ENCODE data around the gene DCAF15. TPM values are rescaled to one million over a fixed set of nuclear protein-coding genes. Genes with fewer than 3 reads are reported as not detected.

Gene DCAF15
- total RNA-seq, 2 donors from 2014 or later: 7.0 to 20.4 TPM

- H3K4me3 ChIP-seq: peak overlapping the region; percentile 40 to 66
- H3K36me3 ChIP-seq (replicated peaks in 1 of 2; ENCODE audit: insufficient read depth in 1 of 2, low read depth in 2 of 2): no peaks in the 10 kb centered on the region
- H3K4me1 ChIP-seq: peaks cover 37% of the 10 kb centered on the region
- peak in 3 of 7 experiments; percentile 14 to 19 (median 19) for TF ChIP-seq CTCF (IDR thresholded peaks at IDR 0.05)
- peak; percentile 30 to 84 (median 79) for TF ChIP-seq POLR2A (IDR thresholded peaks at IDR 0.05)
- ATAC-seq (peak; percentile 45), DNase-seq (peak in 2 of 4 donors; percentile 87 to 88)
- no peaks in the 10 kb centered on the region for H3K9me3 ChIP-seq
- intact Hi-C loops (cut with DNase I): no loop called here
- WGBS, 2 donors: 4 to 6% methylated on average over 20 to 44 of the region's 56 CpGs
- H3K27me3 ChIP-seq: no peaks in the 10 kb centered on the region
- H3K27ac ChIP-seq: peak overlapping the region; percentile 95 to 100 (median 100)
These were observed 54.7 kb downstream of the DCAF15 start for GRCh38 chr19:14006766-14007562.

Other genes starting within 250 kb of the DCAF15 start
- 10 to 100 TPM; 69.0 to 82.7 TPM for gene MRI1, start 188.0 kb upstream of the DCAF15 start, total RNA-seq
- 100 to 1,000 TPM in 1 of 2 donors, 10 to 100 TPM in 1; 47.7 to 103 TPM for gene C19orf53, start 178.1 kb upstream of the DCAF15 start, total RNA-seq
- 10 to 100 TPM in 1 of 2 donors, 1 to 10 TPM in 1; 3.4 to 12.5 TPM for gene ZSWIM4, start 157.1 kb upstream of the DCAF15 start, total RNA-seq
- gene NANOS3, start 75.4 kb upstream of the DCAF15 start, total RNA-seq: not detected
- gene BRME1, start 46.4 kb upstream of the DCAF15 start, total RNA-seq: 1 to 10 TPM; 3.0 to 4.9 TPM
- 10 to 100 TPM; 35.5 to 52.1 TPM for gene CC2D1A, start 46.3 kb upstream of the DCAF15 start, total RNA-seq
- under 1 TPM in 1 of 2 donors, not detected in 1; 0.66 TPM for gene PODNL1, start 14.1 kb upstream of the DCAF15 start, total RNA-seq
- 1 to 10 TPM; 3.9 to 7.6 TPM for gene RFX1, start 53.8 kb downstream of the DCAF15 start, total RNA-seq
- not detected for gene RLN3, start 75.6 kb downstream of the DCAF15 start, total RNA-seq
- 1 to 10 TPM; 1.3 to 3.6 TPM for gene IL27RA, start 79.3 kb downstream of the DCAF15 start, total RNA-seq
- gene PALM3, start 109.6 kb downstream of the DCAF15 start, total RNA-seq: 10 to 100 TPM; 17.4 to 28.3 TPM
- 10 to 100 TPM; 21.1 to 25.7 TPM for gene MISP3, start 120.3 kb downstream of the DCAF15 start, total RNA-seq
- gene C19orf67, start 133.3 kb downstream of the DCAF15 start, total RNA-seq: not detected
- 10 to 100 TPM; 11.2 to 22.1 TPM for gene SAMD1, start 138.2 kb downstream of the DCAF15 start, total RNA-seq
- gene PRKACA, start 165.3 kb downstream of the DCAF15 start, total RNA-seq: 10 to 100 TPM; 15.5 to 22.6 TPM
- gene ASF1B, start 184.1 kb downstream of the DCAF15 start, total RNA-seq: 1 to 10 TPM in 1 of 2 donors, under 1 TPM in 1; 0.26 to 1.6 TPM

Measured in body of pancreas (tissue), 4 donors.